Limb (tissue), 2 donors: ENCODE measurements around the gene PTCD1.

Experiments used
- DNase-seq, 2 donors: peaks; one replicate each; pipeline ENCODE4 v3.0.0-alpha.2; 2016; ENCODE audit errors: extremely low spot score in 2 of 2

Gene PTCD1

GRCh38 chr7:99369767-99370391 lies 68.7 kb downstream of the PTCD1 start:
- DNase-seq = peak in 1 of 2 donors; percentile 30

GRCh38 chr7:99368750-99369389 lies 69.7 kb downstream of the PTCD1 start:
- no peak for DNase-seq
